Common myeloid progenitor, CD34-positive (primary cell): Measurements from ENCODE around the gene PPM1M.
A peak's percentile ranks its signal among the peaks of the same experiment; 100 is the strongest.

ENCODE experiments used
- CTCF ChIA-PET: fragments of 350-600 bp; sonication (Branson Sonifier 250); formaldehyde crosslinking; loops from one replicate; lab custom pipeline; 2021; ENCODE audit warnings: antibody characterized with exemption; lab: Charles Lee
- POLR2A ChIA-PET: fragments of 350-600 bp; sonication (Branson Sonifier 250); formaldehyde crosslinking; loops from one replicate; lab custom pipeline; 2021; ENCODE audit warnings: antibody characterized with exemption; lab: Charles Lee
- DNase-seq, 3 donors: peaks; one replicate each; pipeline versions ENCODE4 v3.0.0 to v3.0.0-alpha.2; 2013
- H3K27ac ChIP-seq, 2 experiments: 1 replicate in 1 of 2; 2 replicates in 1 of 2; pipeline ENCODE4 v1.7.0; 2013; ENCODE audit warnings: inconsistent platforms in 2 of 2, low read length in 2 of 2, mild to moderate bottlenecking in 2 of 2, low read depth in 1 of 2, moderate library complexity in 1 of 2; ENCODE audit not compliant: severe bottlenecking in 2 of 2, insufficient read depth in 1 of 2, poor library complexity in 1 of 2
- H3K27me3 ChIP-seq, 5 experiments: replicated peaks in 2 of 5; 1 replicate in 3 of 5; 2 replicates in 2 of 5; pipeline versions ENCODE4 v1.6.1 to v1.7.0; 2013; ENCODE audit warnings: low read length in 4 of 5, mild to moderate bottlenecking in 2 of 5, moderate library complexity in 2 of 5, inconsistent platforms in 1 of 5; ENCODE audit not compliant: insufficient read depth in 5 of 5, control insufficient read depth in 4 of 5
- H3K36me3 ChIP-seq, 4 experiments: 1 replicate in 2 of 4; 2 replicates in 2 of 4; pipeline versions ENCODE4 v1.6.1 to v1.7.0; 2013; ENCODE audit warnings: low read length in 3 of 4, control low read depth in 1 of 4, mild to moderate bottlenecking in 1 of 4; ENCODE audit not compliant: control insufficient read depth in 4 of 4, insufficient read depth in 4 of 4
- H3K4me1 ChIP-seq, 4 experiments: 1 replicate in 3 of 4; 2 replicates in 1 of 4; pipeline versions ENCODE4 v1.6.1 to v1.7.1; 2013; ENCODE audit warnings: low read length in 3 of 4, mild to moderate bottlenecking in 3 of 4, control low read depth in 1 of 4, inconsistent platforms in 1 of 4, moderate library complexity in 1 of 4; ENCODE audit not compliant: control insufficient read depth in 4 of 4, insufficient read depth in 4 of 4; ENCODE audit errors: control extremely low read depth in 1 of 4
- H3K4me3 ChIP-seq, 7 experiments: 1 replicate in 4 of 7; 2 replicates in 3 of 7; pipeline versions ENCODE4 v1.5.1 to v1.7.0; 2013; ENCODE audit warnings: mild to moderate bottlenecking in 7 of 7, low read length in 6 of 7, moderate library complexity in 6 of 7, inconsistent platforms in 2 of 7, low read depth in 2 of 7, control low read depth in 1 of 7; ENCODE audit not compliant: insufficient read depth in 4 of 7, control insufficient read depth in 1 of 7; ENCODE audit errors: extremely low read depth in 1 of 7
- H3K9me3 ChIP-seq, 5 experiments: 1 replicate in 4 of 5; 2 replicates in 1 of 5; pipeline versions ENCODE4 v1.6.1 to v1.7.1; 2013; ENCODE audit warnings: low read length in 4 of 5, mild to moderate bottlenecking in 2 of 5, inconsistent platforms in 1 of 5, low read depth in 1 of 5, moderate library complexity in 1 of 5; ENCODE audit not compliant: control insufficient read depth in 4 of 5, insufficient read depth in 2 of 5; ENCODE audit errors: control extremely low read depth in 1 of 5
- WGBS: methylation state at CpG from one replicate; pipeline ENCODE4 v1.1.5; 2013; ENCODE audit not compliant: insufficient coverage; 5-methylcytosine and 5-hydroxymethylcytosine counted together

The PPM1M gene

GRCh38 chr3:52286777-52287110 is 41.2 kb downstream of the PPM1M start:
- H3K4me1 ChIP-seq: peaks cover 9 to 40% (median 24%) of the 10 kb centered on the region in 4 experiments
- CTCF ChIA-PET: interaction anchor here (0.7 to 21.1 kb wide), 4 partner anchors 10 to 64 kb away, joined by 3 to 471 read pairs (median 44); partner anchors contain the start of gene TLR9
- POLR2A ChIA-PET: interaction anchor here (1.6 to 2.4 kb wide), 2 partner anchors 8 to 47 kb away, joined by 4 to 15 read pairs; partner anchors contain the start of genes TWF2 and WDR82
- no peaks in the 10 kb centered on the region for H3K27me3 ChIP-seq
- H3K4me3 ChIP-seq: peak overlapping the region in 6 of 7 experiments; percentile 86 to 98 (median 92)
- H3K9me3 ChIP-seq: no peaks in the 10 kb centered on the region
- 93% methylated on average over 8 of the region's 8 CpGs for WGBS
- DNase-seq: no peak
- H3K36me3 ChIP-seq: peaks cover 3 to 10% (median 8%) of the 10 kb centered on the region in 4 experiments
- H3K27ac ChIP-seq: peak overlapping the region in 1 of 2 experiments; percentile 99

GRCh38 chr3:52288674-52289073 is 43.1 kb downstream of the PPM1M start:
- Histone ChIP-seq H3K27me3 (no peaks in the 10 kb centered on the region), H3K4me3 (peak overlapping the region in 5 of 7 experiments; percentile 86 to 98 (median 91)), H3K9me3 (no peaks in the 10 kb centered on the region), H3K27ac (peak overlapping the region in 1 of 2 experiments; percentile 99), H3K4me1 (peaks cover 0 to 21% (median 13%) of the 10 kb centered on the region in 4 experiments), H3K36me3 (peaks cover 9 to 30% (median 22%) of the 10 kb centered on the region in 4 experiments)
- 98% methylated on average over 5 of the region's 6 CpGs for WGBS
- DNase-seq: no peak
- CTCF ChIA-PET: interaction anchor here (0.8 to 21.1 kb wide), 12 partner anchors 8 to 79 kb away, joined by 3 to 471 read pairs (median 16); partner anchors contain the start of gene TLR9
- POLR2A ChIA-PET: interaction anchor here (2.4 kb wide), 1 partner anchor 10 kb away, joined by 15 read pairs; the partner anchor contains the start of gene WDR82

- no peaks in the 10 kb centered on the region for H3K27me3 ChIP-seq
- WGBS: no CpG with 5 or more reads among the region's 1 CpG
- no peak overlapping the region for H3K27ac ChIP-seq
- POLR2A ChIA-PET: interaction anchor here (0.6 to 2.4 kb wide), 2 partner anchors 10 kb away, joined by 3 to 15 read pairs; partner anchors contain the start of gene WDR82
- peaks cover 9 to 33% (median 23%) of the 10 kb centered on the region in 4 experiments for H3K36me3 ChIP-seq
- CTCF ChIA-PET: interaction anchor here (0.8 to 21.1 kb wide), 13 partner anchors 8 to 80 kb away, joined by 3 to 471 read pairs (median 14); partner anchors contain the start of gene TLR9
- H3K9me3 ChIP-seq: no peaks in the 10 kb centered on the region
- peaks cover 0 to 21% (median 13%) of the 10 kb centered on the region in 4 experiments for H3K4me1 ChIP-seq
- H3K4me3 ChIP-seq: no peak overlapping the region
- DNase-seq: no peak
Measured at GRCh38 chr3:52289338-52289746, 43.8 kb downstream of the PPM1M start.

GRCh38 chr3:52289747-52290595 is 44.4 kb downstream of the PPM1M start:
- Histone ChIP-seq H3K4me3 (no peak overlapping the region), H3K27me3 (no peaks in the 10 kb centered on the region), H3K36me3 (peaks cover 9 to 36% (median 25%) of the 10 kb centered on the region in 4 experiments), H3K4me1 (peaks cover 0 to 21% (median 13%) of the 10 kb centered on the region in 4 experiments), H3K9me3 (no peaks in the 10 kb centered on the region), H3K27ac (no peak overlapping the region)
- ChIA-PET POLR2A (interaction anchor here (0.6 to 1.0 kb wide), 3 partner anchors 11 to 49 kb away, joined by 3 read pairs; partner anchors contain the start of gene WDR82), CTCF (interaction anchor here (0.8 to 21.1 kb wide), 17 partner anchors 7 to 80 kb away, joined by 3 to 471 read pairs (median 8); partner anchors contain the start of genes TLR9 and WDR82)
- 96% methylated on average over 15 of the region's 15 CpGs for WGBS
- DNase-seq: no peak

GRCh38 chr3:52290596-52291507 is 45.3 kb downstream of the PPM1M start:
- H3K27me3 ChIP-seq: no peaks in the 10 kb centered on the region
- peaks cover 9 to 36% (median 25%) of the 10 kb centered on the region in 4 experiments for H3K36me3 ChIP-seq
- ChIA-PET POLR2A (interaction anchor here (0.7 to 1.0 kb wide), 2 partner anchors 14 to 48 kb away, joined by 3 read pairs; no protein-coding TSS in a partner anchor), CTCF (interaction anchor here (0.7 to 21.1 kb wide), 16 partner anchors 10 to 169 kb away, joined by 3 to 471 read pairs (median 4); partner anchors contain the start of genes TLR9 and WDR82)
- WGBS: 97% methylated on average over 22 of the region's 23 CpGs
- H3K4me3 ChIP-seq: no peak overlapping the region
- H3K9me3 ChIP-seq: no peaks in the 10 kb centered on the region
- DNase-seq: no peak
- H3K27ac ChIP-seq: no peak overlapping the region
- H3K4me1 ChIP-seq: peaks cover 0 to 29% (median 13%) of the 10 kb centered on the region in 4 experiments

GRCh38 chr3:52291508-52292181 is 46.1 kb downstream of the PPM1M start:
- ChIA-PET CTCF (interaction anchor here (0.6 to 21.1 kb wide), 15 partner anchors 9 to 168 kb away, joined by 3 to 471 read pairs (median 3); partner anchors contain the start of genes DNAH1 and TLR9), POLR2A (no interaction called here)
- Histone ChIP-seq H3K27me3 (no peaks in the 10 kb centered on the region), H3K36me3 (peaks cover 9 to 36% (median 25%) of the 10 kb centered on the region in 4 experiments), H3K4me3 (no peak overlapping the region), H3K27ac (no peak overlapping the region), H3K4me1 (peaks cover 3 to 33% (median 19%) of the 10 kb centered on the region in 4 experiments), H3K9me3 (no peaks in the 10 kb centered on the region)
- 93% methylated on average over 6 of the region's 7 CpGs for WGBS
- DNase-seq: peak; percentile 39 to 65 (median 57)
